Activated CD8-positive, alpha-beta T cell treated with anti-CD3 and anti-CD28 coated beads for 36 hours (primary cell): Measurements from ENCODE around the gene ATP6AP2. TPM values are rescaled to one million over a fixed set of nuclear protein-coding genes. Genes with fewer than 3 reads are reported as not detected.

Experiments used
- ATAC-seq: fragments of 200-7000 bp; cut with Tn5 transposase; one replicate; pipeline ENCODE4 v1.10.0; 2021; ENCODE audit warnings: mild to moderate bottlenecking, moderate library complexity
- CTCF ChIA-PET: fragments of 350-600 bp; sonication (Branson Sonifier 250); formaldehyde crosslinking; loops from one replicate; lab custom pipeline; 2021; ENCODE audit warnings: antibody characterized with exemption; lab: Charles Lee
- POLR2A ChIA-PET: fragments of 350-600 bp; sonication (Branson Sonifier 250); formaldehyde crosslinking; loops from one replicate; lab custom pipeline; 2021; ENCODE audit warnings: antibody characterized with exemption; lab: Charles Lee
- DNase-seq: peaks from one replicate; pipeline ENCODE4 v3.0.0-alpha.2; 2020
- H3K27ac Mint-ChIP-seq: one replicate; pipeline ENCODE4 v1.8.0; 2021; ENCODE audit warnings: mild to moderate bottlenecking, mixed read lengths
- H3K27me3 Mint-ChIP-seq: one replicate; pipeline ENCODE4 v1.8.0; 2021; ENCODE audit warnings: mixed read lengths
- H3K36me3 Mint-ChIP-seq: one replicate; pipeline ENCODE4 v1.8.0; 2021; ENCODE audit warnings: low read depth, mixed read lengths
- H3K4me1 Mint-ChIP-seq: one replicate; pipeline ENCODE4 v1.8.0; 2021; ENCODE audit warnings: low read depth, mixed read lengths
- H3K4me3 Mint-ChIP-seq: one replicate; pipeline ENCODE4 v1.8.0; 2021; ENCODE audit warnings: mild to moderate bottlenecking, moderate library complexity, mixed read lengths
- H3K9me3 Mint-ChIP-seq: one replicate; pipeline ENCODE4 v1.8.0; 2021; ENCODE audit warnings: mixed read lengths
- CTCF ChIP-seq: fragments of 200-600 bp; IDR thresholded peaks from one replicate; pipeline ENCODE4 v1.8.0; 2022; ENCODE audit warnings: antibody characterized with exemption, mild to moderate bottlenecking
- intact Hi-C: fragments of 100-400 bp; cut with micrococcal nuclease; formaldehyde crosslinking; loops from one replicate; pipeline ENCODE4 v1.10.0; 2022
- total RNA-seq, 2 experiments: library from RNA; stranded (reverse); gene quantifications; one replicate each; pipeline ENCODE4 v1.2.3, GENCODE V29; 2021

The ATP6AP2 gene
- total RNA-seq, 2 experiments from 2014 or later, result 42.9 to 45.5 TPM

DNA sequence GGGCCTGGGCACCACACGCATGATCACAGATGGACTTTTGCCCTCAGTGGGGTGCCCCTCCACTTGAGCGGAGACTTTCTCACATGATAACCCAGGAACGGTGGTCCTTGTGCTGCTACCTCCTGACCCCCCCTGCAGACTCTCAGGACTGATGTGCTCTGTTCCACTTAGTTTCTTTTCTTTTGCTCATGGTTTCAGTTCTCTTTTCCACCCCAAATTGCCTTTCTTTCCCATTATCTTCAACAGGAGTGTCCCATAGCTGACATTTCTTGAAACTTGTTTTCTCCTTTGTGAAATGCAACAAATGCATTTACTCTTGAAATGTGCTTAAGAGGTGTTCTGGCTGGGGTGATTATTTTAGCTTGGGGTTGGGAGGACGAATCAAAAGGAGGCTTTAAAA lies 51.4 kb downstream of the ATP6AP2 start:
- DNase-seq (no peak), ATAC-seq (no peak)
- POLR2A ChIA-PET, result no interaction called here
- TF ChIP-seq CTCF, result no peak
- Mint-ChIP-seq H3K9me3 (no peaks in the 10 kb centered on the region), H3K36me3 (peaks cover 19% of the 10 kb centered on the region), H3K27ac (peak overlapping the region; percentile 55), H3K4me1 (peaks cover 13% of the 10 kb centered on the region), H3K4me3 (no peak overlapping the region), H3K27me3 (no peaks in the 10 kb centered on the region)
- CTCF ChIA-PET, result interaction anchor here (0.7 to 1.9 kb wide), 3 partner anchors 11 to 514 kb away, joined by 3 to 5 read pairs (median 4); no protein-coding TSS in a partner anchor
- intact Hi-C loops, result no loop called here

DNA sequence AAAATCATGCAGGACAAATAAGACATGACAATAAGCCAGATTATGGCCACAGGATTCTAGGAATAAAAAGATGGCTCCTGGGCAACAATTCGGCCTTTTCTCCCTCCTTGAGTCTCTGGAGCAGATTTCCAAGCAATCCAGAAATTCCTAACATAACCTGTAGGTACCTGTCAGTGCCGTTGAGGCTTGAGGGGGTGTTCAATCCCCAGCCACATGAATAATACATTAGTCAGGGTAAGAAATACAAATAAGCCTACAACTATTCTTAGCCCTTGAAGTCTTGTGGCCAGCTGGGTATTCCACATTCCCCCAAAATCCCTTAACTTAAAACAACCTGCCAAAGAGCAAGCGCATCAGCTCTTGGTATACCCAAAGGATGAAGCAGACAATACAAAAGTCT lies 56.9 kb downstream of the ATP6AP2 start:
- ATAC-seq, result no peak
- intact Hi-C loops, result no loop called here
- POLR2A ChIA-PET, result interaction anchor here (0.6 kb wide), 1 partner anchor 99 kb away, joined by 3 read pairs; no protein-coding TSS in a partner anchor
- no peaks in the 10 kb centered on the region for H3K27me3 Mint-ChIP-seq
- no peak overlapping the region for H3K4me3 Mint-ChIP-seq
- no peaks in the 10 kb centered on the region for H3K9me3 Mint-ChIP-seq
- peaks cover 23% of the 10 kb centered on the region for H3K36me3 Mint-ChIP-seq
- H3K27ac Mint-ChIP-seq, result no peak overlapping the region
- CTCF ChIA-PET, result interaction anchor here (1.4 to 1.7 kb wide), 2 partner anchors 94 to 157 kb away, joined by 4 to 6 read pairs; no protein-coding TSS in a partner anchor
- H3K4me1 Mint-ChIP-seq, result peaks cover 38% of the 10 kb centered on the region
- DNase-seq, result no peak
- TF ChIP-seq CTCF, result no peak

DNA sequence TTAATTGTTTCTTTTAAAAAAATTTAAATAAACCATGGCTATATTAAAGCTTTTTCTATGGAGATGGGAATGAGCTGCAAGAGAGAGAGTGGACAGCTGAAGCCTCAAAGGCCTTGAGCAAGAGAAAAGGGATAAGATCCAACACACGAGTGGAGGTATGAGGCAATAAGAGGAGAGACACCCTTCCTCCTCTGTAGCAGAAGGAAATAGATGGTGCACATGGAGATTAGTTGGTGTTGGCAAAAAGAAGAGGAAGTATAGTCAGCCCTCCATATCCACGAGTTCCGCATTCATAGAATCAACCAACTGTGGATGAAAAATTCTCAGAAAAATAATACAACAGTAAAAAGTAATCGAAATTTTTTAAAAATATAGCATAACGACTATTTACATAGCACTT lies 63.4 kb downstream of the ATP6AP2 start:
- H3K9me3 Mint-ChIP-seq, result no peaks in the 10 kb centered on the region
- DNase-seq (no peak), ATAC-seq (no peak)
- peak overlapping the region; percentile 77 for H3K4me3 Mint-ChIP-seq
- TF ChIP-seq CTCF, result no peak
- H3K27ac Mint-ChIP-seq, result peak overlapping the region; percentile 77
- H3K36me3 Mint-ChIP-seq, result peaks cover 23% of the 10 kb centered on the region
- ChIA-PET CTCF (interaction anchor here (0.8 to 1.7 kb wide), 2 partner anchors 99 to 150 kb away, joined by 3 to 6 read pairs; no protein-coding TSS in a partner anchor), POLR2A (no interaction called here)
- no peaks in the 10 kb centered on the region for H3K27me3 Mint-ChIP-seq
- peaks cover 29% of the 10 kb centered on the region for H3K4me1 Mint-ChIP-seq
- intact Hi-C loops, result loop anchor here (10.0 kb wide), 1 partner anchor 59 kb away; the partner anchor contains the start of gene ATP6AP2

DNA sequence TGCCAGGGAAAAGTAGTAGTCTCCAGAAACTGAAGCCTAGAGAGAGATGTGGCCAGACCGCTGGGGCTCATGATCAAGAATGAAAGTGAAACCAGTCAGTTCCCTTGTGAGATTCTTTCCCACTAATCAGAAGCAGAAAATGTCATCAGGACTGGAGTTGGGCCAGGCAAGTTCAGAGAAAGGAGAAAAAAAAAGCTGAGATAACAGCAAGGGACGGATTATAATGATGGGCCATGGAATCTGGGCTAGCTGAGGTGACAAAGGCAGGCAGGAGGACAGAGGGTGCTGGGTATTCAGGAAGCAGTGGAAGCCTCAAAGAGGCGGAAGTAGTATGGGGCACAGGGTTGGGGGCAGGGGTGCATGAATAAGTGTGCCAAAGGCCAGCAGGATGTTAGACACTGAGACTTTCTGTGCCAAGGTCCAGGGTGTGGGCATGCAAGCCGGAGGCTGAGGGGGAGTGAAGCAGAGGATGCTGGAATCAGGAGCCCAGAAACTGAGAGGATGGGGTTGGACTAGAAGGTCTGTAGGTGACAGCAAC lies 64.1 kb downstream of the ATP6AP2 start:
- ATAC-seq, result peak; percentile 54
- CTCF ChIA-PET, result no interaction called here
- H3K4me3 Mint-ChIP-seq, result peak overlapping the region; percentile 77
- POLR2A ChIA-PET, result no interaction called here
- H3K27me3 Mint-ChIP-seq, result no peaks in the 10 kb centered on the region
- peak overlapping the region; percentile 90 for H3K27ac Mint-ChIP-seq
- intact Hi-C loops, result loop anchor here (5.0 to 10.0 kb wide), 2 partner anchors 60 to 103 kb away; partner anchors contain the start of gene ATP6AP2
- TF ChIP-seq CTCF, result no peak
- no peaks in the 10 kb centered on the region for H3K9me3 Mint-ChIP-seq
- peaks cover 23% of the 10 kb centered on the region for H3K36me3 Mint-ChIP-seq
- H3K4me1 Mint-ChIP-seq, result peaks cover 23% of the 10 kb centered on the region
- DNase-seq, result peak; percentile 62
